HG03342 (cell line): Measurements from ENCODE around the gene COL6A1.

Source experiments
- ATAC-seq: cut with Tn5 transposase; IDR thresholded peaks from one replicate; pipeline ENCODE4 v1.9.1; 2021; ENCODE audit warnings: mild to moderate bottlenecking, moderate library complexity; ENCODE audit not compliant: unreplicated experiment

COL6A1 gene

GRCh38 chr21:45981151-45982091, at the start of gene COL6A1:
COL6A1 (plus strand) TSS chr21:45981770; CDS start chr21:45981851, 81 bp downstream.
- ATAC-seq = no peak

- no peak for ATAC-seq
Observed at GRCh38 chr21:45932922-45933502, 48.6 kb upstream of the COL6A1 start.

GRCh38 chr21:45934085-45934484, 47.5 kb upstream of the COL6A1 start:
- ATAC-seq = no peak

- no peak for ATAC-seq
Observed at GRCh38 chr21:45934554-45934953, 47.0 kb upstream of the COL6A1 start.

GRCh38 chr21:45935628-45936027, 45.9 kb upstream of the COL6A1 start:
- no peak for ATAC-seq

- ATAC-seq = no peak
Observed at GRCh38 chr21:45937721-45938452, 43.7 kb upstream of the COL6A1 start.

- ATAC-seq = no peak
Observed at GRCh38 chr21:45938453-45938755, 43.2 kb upstream of the COL6A1 start.

- no peak for ATAC-seq
Observed at GRCh38 chr21:45938811-45939520, 42.6 kb upstream of the COL6A1 start.

GRCh38 chr21:45939521-45940045, 42.0 kb upstream of the COL6A1 start:
- no peak for ATAC-seq

- no peak for ATAC-seq
Observed at GRCh38 chr21:45940091-45940490, 41.5 kb upstream of the COL6A1 start.

GRCh38 chr21:45940621-45941337, 40.8 kb upstream of the COL6A1 start:
- ATAC-seq = no peak

GRCh38 chr21:45941338-45941710, 40.2 kb upstream of the COL6A1 start:
- ATAC-seq = no peak

GRCh38 chr21:45941717-45942546, 39.6 kb upstream of the COL6A1 start:
- ATAC-seq = no peak

- no peak for ATAC-seq
Observed at GRCh38 chr21:45942755-45943629, 38.6 kb upstream of the COL6A1 start.

GRCh38 chr21:45943630-45944540, 37.7 kb upstream of the COL6A1 start:
- ATAC-seq = no peak

GRCh38 chr21:45944601-45945000, 37.0 kb upstream of the COL6A1 start:
- no peak for ATAC-seq

GRCh38 chr21:45945066-45945867, 36.3 kb upstream of the COL6A1 start:
- ATAC-seq = no peak
